Gastroesophageal sphincter (tissue), 2 donors: ENCODE measurements around the gene ATP1B2.

Experiments
- EP300 ChIP-seq: sonication (generic); formaldehyde crosslinking; IDR thresholded peaks from one replicate; pipeline ENCODE4 v1.6.1; 2017; ENCODE audit warnings: antibody characterized with exemption, mild to moderate bottlenecking
- POLR2A ChIP-seq, 2 donors: fragments of 450-650 bp; IDR thresholded peaks; one replicate each; pipeline ENCODE4 v1.6.1; 2017; ENCODE audit warnings: antibody characterized with exemption in 2 of 2, mild to moderate bottlenecking in 2 of 2, moderate library complexity in 1 of 2

DNA sequence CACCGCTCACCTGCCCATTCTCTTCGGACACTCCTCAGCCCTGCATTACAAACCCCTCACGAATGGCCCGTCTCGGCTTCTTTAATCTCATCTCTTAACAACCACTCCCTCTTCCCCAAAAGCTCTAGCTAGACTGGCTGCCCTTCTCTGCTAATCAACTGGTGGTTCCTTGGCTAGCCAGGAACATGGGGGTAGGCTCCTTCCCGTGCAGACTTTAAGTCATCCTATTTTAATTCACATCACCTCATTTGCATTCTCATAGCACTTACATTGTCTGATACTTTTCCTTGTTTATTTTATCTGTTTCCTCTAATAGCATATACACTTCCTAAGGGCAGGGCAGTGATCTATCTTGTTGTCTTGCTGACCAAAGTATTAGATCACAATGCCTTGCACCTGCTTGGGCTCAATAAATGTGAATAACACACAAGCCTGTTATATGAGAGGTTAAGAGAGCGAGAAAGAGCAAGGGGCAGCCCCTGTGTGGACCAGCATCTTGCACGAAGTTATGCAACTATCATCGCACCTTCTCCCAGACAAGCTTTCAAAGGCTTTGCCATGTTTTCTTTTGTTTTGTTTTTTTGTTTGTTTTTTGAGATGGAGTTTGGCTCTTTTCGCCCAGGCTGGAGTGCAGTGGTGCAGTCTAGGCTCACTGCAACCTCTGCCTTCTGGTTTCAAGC, 26.8 kb downstream of the ATP1B2 start:
- no peak for TF ChIP-seq EP300
- TF ChIP-seq POLR2A (IDR thresholded peaks at IDR 0.05): no peak
